ENCODE results near the gene PAPPA2.
"Not testable (repeated sequence)": the region's sequence is repeated elsewhere in the genome, so short reads cannot be mapped to it uniquely, and the experiment has no call there.

Gene PAPPA2

GRCh38 chr1:176612791-176613190, 149.8 kb downstream of the PAPPA2 start:
- no peak for DNase-seq

DNA sequence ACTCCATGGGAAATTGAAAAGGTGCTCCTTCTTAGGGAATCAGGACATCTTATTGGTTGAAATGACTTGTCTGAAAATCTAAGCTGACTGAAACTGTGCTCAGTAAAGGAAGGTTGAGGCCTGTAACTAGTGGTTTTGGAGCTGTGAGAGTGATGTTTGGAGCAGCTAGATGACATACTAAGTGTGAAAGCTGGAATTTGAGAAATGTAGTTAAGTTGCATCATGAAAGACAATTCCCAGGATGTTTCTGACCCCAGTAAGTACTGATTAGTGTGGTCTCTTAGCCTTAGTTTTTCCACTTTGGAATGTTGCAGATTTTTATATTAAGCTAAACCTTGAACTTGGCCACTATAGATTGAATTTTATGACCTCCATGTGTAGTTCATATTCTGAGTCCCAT, 154.9 kb downstream of the PAPPA2 start:
- peak; percentile 81 for DNase-seq

- DNase-seq = peak; percentile 26
Observed at GRCh38 chr1:176619261-176619660, 156.3 kb downstream of the PAPPA2 start.

- no peak for DNase-seq
Observed at GRCh38 chr1:176625365-176625764, 162.4 kb downstream of the PAPPA2 start.

- no peak for DNase-seq
Observed at GRCh38 chr1:176626572-176627061, 163.6 kb downstream of the PAPPA2 start.

GRCh38 chr1:176628775-176629174, 165.8 kb downstream of the PAPPA2 start:
- no peak for DNase-seq

DNA sequence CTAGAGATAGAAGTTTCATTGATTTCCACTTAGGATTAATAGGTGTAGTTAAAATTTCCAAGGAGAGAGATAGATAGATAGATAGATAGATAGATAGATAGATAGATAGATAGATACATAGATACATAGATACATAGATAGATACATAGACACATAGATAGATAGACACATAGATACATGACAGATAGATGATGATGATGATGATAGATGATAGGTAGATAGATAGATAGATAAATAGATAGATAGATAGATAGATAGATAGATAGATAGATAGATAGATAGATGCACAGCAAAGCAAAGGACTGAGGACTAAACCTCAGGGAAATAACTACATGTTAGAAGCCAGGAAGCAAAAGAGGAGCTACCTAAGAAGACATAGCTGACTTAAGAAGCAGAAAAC, 171.8 kb downstream of the PAPPA2 start:
- not testable (repeated sequence) for DNase-seq

- DNase-seq = no peak
Observed at GRCh38 chr1:176638713-176639526, 175.9 kb downstream of the PAPPA2 start.

- peak; percentile 75 for DNase-seq
Observed at GRCh38 chr1:176643536-176643935, 180.6 kb downstream of the PAPPA2 start.

DNA sequence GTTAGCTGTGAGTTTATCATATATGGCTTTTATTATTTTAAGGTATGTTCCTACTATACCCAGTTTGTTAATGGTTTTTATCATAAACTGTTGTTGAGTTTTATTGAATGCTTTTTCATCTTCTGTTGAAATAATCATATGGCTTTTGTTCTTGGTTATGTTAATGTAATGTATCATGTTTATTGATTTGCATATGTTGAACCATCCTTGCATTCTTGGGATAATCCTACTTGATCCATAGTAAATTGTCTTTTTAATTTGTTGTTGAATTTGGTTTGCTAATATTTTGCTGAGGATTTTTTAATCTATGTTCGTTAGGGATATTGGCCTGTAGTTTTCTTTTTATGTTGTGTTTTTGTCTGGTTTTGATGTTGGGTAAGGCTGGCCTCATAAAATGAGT, 185.6 kb downstream of the PAPPA2 start:
- DNase-seq = no peak

DNA sequence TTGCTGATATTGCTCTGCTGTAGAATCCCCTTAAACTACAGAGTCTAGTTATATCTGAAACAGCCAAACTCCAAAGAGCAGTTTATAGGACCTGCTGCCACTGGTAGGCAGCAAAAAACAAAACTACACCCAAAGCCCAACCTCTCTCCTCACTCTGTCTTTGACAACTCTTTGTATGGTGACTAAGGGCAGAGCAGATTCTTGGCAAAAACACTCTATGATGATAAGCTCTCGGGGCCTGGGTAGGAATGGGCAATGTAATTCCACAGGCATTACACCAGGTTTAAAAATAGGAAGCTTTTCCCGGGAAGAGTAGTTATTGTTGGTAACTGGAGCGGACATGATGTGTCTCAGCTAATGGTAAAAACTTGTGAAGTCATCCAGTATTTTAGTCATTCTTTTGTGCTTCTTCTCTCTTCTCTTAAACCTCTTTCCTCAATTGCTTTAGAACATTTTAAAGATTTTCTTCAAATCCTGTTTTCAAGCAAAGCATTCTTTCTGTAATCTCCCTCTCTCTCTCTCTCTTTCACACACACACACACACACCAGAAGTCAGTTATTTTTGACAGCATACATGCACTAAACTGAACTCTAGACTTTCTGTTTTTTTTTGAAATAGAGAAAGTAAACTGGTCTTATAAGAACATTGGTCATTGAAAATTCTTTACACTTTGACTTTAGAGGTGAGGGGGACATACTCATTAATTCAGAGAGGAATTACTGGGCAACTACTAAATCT, 193.5 kb downstream of the PAPPA2 start:
- peak; percentile 96 for DNase-seq

GRCh38 chr1:176669782-176670181, 206.8 kb downstream of the PAPPA2 start:
- peak; percentile 5 for DNase-seq

DNA sequence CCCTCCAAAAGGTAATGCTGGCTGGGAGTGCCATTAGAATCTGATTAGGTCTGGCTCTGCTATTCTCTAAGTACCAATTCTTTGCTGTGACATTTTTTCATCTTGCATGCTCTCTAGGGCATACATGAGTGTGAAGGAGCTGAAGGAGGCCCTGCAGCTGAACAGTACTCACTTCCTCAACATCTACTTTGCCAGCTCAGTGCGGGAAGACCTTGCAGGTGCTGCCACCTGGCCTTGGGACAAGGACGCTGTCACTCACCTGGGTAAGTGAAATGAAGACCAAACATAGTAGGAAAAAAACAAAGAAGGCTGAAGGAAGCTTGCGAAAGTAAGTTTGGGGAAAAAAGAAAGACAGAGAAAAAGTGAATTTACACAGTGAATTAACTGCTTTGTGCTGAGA, 207.9 kb downstream of the PAPPA2 start:
- no peak for DNase-seq

DNA sequence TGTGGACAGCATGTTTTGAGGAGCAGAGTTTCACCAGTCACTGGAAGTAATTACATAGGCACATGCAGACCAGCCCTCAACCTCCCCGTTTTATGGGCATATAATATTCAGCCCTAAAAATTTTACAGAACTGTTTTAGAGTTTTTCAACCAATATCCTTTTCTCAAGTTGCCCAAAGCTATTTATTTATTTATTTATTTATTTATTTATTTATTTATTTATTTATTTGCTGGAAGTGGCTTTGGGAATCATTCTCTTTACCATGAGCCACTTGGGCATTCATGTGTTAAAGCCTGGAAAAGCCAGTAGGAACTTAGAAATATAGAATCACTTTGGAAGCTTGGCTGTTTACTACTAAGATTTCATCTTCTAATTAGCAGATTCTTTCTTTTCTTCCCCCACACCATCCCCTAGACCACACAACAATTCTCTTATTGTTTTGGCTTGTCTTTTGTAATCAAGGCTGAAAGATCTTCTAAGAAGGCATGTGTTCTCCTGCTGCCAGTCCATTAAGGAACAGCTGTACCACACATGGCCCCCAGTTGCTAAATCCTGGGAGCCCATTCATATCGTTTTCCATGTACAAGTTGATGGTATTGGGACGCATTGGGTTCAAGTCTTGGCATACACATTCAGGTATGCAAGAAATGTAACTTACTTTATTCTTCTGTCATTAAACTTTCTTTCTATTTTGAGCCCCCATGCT, 220.0 kb downstream of the PAPPA2 start:
- no peak for DNase-seq

DNA sequence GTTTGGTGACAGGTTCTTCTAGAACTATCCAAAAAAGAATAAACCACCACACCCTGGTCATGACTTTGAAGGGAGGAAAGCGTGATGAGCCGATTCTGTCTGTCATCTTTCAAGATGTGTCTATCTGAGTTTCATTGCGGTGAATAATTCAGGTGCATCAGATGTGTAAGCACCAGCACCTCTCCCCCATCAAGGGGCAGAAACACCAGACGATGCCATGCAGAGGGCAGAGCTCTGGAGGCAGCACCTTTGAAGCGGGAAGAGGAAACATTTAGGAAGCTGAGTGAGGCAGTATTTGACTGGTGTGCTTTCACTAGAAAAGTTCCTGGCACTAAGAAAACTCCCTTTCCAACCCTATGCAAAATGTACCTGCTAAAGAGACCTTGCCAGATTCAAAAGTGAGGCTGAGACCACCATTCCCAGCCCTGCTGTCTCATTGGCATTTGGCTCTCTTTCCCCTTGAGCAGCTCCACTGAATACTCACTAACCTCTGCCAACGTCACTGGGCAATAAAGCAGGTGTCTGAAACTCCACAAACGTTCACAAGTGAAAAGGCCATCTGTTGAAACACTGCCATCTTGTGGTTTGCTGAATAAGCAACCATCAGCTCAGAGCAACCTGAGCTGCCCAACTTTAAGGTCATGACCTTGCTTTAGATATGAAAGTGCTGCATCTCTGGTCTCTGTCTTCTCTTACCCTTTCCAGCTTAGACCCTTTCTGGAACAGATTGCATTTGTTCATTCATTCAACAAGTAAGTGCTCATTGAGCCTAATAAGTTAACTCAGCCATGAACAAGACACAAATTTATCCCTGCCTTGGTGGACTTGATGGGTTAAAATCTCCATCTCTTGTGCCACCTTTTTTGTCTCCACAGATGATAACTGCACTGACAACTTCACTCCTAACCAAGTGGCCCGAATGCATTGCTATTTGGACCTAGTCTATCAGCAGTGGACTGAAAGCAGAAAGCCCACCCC, 228.6 kb downstream of the PAPPA2 start:
- DNase-seq = peak; percentile 60

DNA sequence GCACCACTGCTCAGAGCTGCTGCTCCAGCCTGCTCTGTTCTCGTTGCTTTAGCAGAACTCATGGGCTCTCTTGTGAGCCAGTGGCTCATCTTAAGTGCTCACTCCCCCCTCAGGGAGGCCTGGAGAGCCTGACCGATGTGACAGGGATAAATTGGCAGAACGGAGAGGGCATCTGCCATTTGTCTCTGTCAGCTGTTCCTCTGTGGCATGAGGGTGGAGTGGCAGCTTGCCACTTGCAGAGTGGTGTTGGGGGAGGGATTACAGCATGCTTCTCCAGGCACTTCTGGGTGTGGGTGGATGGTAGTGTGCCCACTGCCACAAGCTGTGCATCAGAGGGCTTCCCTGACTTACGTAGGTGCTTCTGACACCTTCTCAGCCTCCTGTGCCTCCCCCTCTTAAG, 229.5 kb downstream of the PAPPA2 start:
- no peak for DNase-seq

DNA sequence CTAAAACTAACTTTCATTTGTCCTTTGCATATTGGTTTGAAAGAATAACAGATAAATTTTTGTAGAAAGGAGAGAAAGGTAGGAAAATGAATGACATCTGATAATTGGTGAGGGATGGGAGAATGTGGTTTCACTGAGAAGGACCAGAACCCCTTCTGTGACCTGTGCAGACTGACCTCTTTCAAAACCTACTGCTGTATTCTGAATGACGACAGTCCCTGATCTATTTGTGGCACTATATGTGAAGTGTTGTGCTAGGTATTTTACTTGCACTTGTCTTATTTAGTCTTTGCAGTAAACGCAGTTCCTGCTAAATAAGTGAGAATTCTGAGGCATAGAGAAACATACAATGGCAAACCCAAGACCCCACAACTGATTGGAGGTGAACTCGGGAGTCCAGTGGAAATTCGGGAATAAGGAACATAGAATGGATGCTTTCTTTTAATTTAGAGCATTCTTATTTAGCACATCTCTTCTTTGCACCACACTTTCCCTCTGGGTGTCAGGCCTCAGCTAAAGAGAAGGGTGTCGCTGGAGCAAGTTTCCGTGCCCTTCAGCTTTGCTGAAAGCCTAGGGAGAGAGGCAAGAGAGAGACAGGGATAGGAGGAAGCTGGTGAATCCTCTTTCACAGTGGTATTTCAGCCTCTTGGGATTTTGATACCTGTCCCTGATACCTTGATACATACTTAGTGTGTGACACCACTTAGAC, 230.2 kb downstream of the PAPPA2 start:
- no peak for DNase-seq

- DNase-seq = no peak
Observed at GRCh38 chr1:176693697-176694329, 230.8 kb downstream of the PAPPA2 start.

- DNase-seq = no peak
Observed at GRCh38 chr1:176694713-176695112, 231.7 kb downstream of the PAPPA2 start.

DNA sequence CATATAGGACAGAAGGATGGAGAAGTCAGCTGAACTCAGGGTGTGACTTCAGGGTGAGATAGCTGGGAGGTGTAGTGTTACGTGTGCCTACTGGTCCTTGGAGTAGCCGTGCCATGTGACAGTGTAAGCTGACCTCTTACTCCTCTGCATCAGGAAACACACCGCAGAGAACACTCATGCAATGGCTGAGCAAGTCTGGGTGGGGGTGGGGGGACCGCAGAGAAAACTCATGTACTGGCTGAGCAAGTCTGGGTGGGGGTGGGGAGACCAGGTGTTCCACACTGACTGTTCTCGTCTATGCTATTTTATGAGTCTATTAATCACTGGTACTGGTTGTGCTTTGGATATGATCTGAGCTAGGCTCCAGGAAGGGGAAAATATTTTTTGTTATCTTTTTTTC, 233.1 kb downstream of the PAPPA2 start:
- peak; percentile 17 for DNase-seq

GRCh38 chr1:176696689-176697088, 233.7 kb downstream of the PAPPA2 start:
- DNase-seq = no peak

All from fibroblast of skin of scalp (primary cell).